Skeletal muscle tissue (tissue), 4 donors: ENCODE results near the gene ABCC4. TPM values are rescaled to one million over a fixed set of nuclear protein-coding genes. Genes with fewer than 3 reads are reported as not detected.

Experiments used
- H3K27ac ChIP-seq: one replicate; pipeline ENCODE4 v1.7.0; 2013; ENCODE audit warnings: mild to moderate bottlenecking, low read depth, low read length, inconsistent platforms
- H3K27me3 ChIP-seq, 3 donors: one replicate each; pipeline ENCODE4 v1.7.0; 2013; ENCODE audit warnings: low read length in 3 of 3; ENCODE audit not compliant: control insufficient read depth in 3 of 3, insufficient read depth in 3 of 3
- H3K36me3 ChIP-seq, 3 donors: one replicate each; pipeline ENCODE4 v1.7.0; 2013; ENCODE audit warnings: low read length in 3 of 3; ENCODE audit not compliant: control insufficient read depth in 3 of 3, insufficient read depth in 3 of 3
- H3K4me1 ChIP-seq, 3 donors: one replicate each; pipeline ENCODE4 v1.7.0; 2013; ENCODE audit warnings: low read length in 3 of 3, mild to moderate bottlenecking in 3 of 3; ENCODE audit not compliant: control insufficient read depth in 3 of 3, insufficient read depth in 3 of 3
- H3K4me3 ChIP-seq, 3 donors: one replicate each; pipeline ENCODE4 v1.7.0; 2013; ENCODE audit warnings: low read length in 3 of 3
- H3K9ac ChIP-seq, 3 donors: one replicate each; pipeline ENCODE4 v1.7.0; 2013; ENCODE audit warnings: low read length in 3 of 3, mild to moderate bottlenecking in 3 of 3, moderate library complexity in 2 of 3, low read depth in 1 of 3
- H3K9me3 ChIP-seq, 3 donors: one replicate each; pipeline ENCODE4 v1.7.0; 2013; ENCODE audit warnings: low read length in 3 of 3; ENCODE audit not compliant: control insufficient read depth in 3 of 3
- total RNA-seq: library from RNA; depleted of rRNA; stranded (reverse); fragments of >200 nt; gene quantifications from one replicate; pipeline ENCODE4 v1.2.3, GENCODE V29; 2014
- donor health status: Osteomylitis.

The ABCC4 gene, protein sequence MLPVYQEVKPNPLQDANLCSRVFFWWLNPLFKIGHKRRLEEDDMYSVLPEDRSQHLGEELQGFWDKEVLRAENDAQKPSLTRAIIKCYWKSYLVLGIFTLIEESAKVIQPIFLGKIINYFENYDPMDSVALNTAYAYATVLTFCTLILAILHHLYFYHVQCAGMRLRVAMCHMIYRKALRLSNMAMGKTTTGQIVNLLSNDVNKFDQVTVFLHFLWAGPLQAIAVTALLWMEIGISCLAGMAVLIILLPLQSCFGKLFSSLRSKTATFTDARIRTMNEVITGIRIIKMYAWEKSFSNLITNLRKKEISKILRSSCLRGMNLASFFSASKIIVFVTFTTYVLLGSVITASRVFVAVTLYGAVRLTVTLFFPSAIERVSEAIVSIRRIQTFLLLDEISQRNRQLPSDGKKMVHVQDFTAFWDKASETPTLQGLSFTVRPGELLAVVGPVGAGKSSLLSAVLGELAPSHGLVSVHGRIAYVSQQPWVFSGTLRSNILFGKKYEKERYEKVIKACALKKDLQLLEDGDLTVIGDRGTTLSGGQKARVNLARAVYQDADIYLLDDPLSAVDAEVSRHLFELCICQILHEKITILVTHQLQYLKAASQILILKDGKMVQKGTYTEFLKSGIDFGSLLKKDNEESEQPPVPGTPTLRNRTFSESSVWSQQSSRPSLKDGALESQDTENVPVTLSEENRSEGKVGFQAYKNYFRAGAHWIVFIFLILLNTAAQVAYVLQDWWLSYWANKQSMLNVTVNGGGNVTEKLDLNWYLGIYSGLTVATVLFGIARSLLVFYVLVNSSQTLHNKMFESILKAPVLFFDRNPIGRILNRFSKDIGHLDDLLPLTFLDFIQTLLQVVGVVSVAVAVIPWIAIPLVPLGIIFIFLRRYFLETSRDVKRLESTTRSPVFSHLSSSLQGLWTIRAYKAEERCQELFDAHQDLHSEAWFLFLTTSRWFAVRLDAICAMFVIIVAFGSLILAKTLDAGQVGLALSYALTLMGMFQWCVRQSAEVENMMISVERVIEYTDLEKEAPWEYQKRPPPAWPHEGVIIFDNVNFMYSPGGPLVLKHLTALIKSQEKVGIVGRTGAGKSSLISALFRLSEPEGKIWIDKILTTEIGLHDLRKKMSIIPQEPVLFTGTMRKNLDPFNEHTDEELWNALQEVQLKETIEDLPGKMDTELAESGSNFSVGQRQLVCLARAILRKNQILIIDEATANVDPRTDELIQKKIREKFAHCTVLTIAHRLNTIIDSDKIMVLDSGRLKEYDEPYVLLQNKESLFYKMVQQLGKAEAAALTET (N-terminal part only)
- total RNA-seq: 5.2 TPM

GRCh38 chr13:95301183-95301967 lies at the start of gene ABCC4:
Gene ABCC4, minus strand, starts transcription at chr13:95301451. Its CDS starts 137 bp downstream, at chr13:95301314.
- Histone ChIP-seq H3K4me3 (peak within 1 kb of the TSS; percentile 71 to 89 (median 84)), H3K27me3 (no peaks in the 10 kb centered on the region), H3K4me1 (peaks cover 22 to 36% (median 27%) of the 10 kb centered on the region in 3 donors), H3K36me3 (no peaks in the 10 kb centered on the region), H3K27ac (peak within 1 kb of the TSS; percentile 71), H3K9ac (peak within 1 kb of the TSS; percentile 69 to 85 (median 72)), H3K9me3 (no peaks in the 10 kb centered on the region)

DNA sequence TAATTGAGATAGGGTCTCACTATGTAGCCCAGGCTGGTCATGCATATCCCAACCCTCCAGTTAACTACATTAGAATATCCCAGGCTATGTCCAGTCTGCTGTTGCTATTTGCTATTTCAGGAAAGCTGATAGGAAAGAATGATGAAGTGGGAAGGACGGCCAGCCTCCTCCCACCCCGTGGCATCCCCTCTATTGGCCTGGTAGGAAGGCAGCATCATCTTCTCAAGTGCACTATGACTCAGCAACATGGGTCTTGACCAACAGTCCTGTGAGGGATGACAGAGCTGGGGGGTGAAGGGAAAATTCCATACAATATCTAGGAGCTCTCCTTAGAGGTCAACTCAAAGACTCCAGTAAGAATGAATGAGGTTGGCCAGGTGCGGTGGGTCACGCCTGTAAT lies 48.0 kb upstream of the ABCC4 start:
- Histone ChIP-seq H3K4me3 (no peak overlapping the region), H3K4me1 (no peaks in the 10 kb centered on the region), H3K9me3 (no peaks in the 10 kb centered on the region), H3K9ac (no peak overlapping the region), H3K27me3 (no peaks in the 10 kb centered on the region), H3K36me3 (no peaks in the 10 kb centered on the region), H3K27ac (no peak overlapping the region)

GRCh38 chr13:95343944-95344343 lies 42.7 kb upstream of the ABCC4 start:
- H3K27ac ChIP-seq: no peak overlapping the region
- H3K9me3 ChIP-seq: no peaks in the 10 kb centered on the region
- H3K4me3 ChIP-seq: no peak overlapping the region
- no peaks in the 10 kb centered on the region for H3K36me3 ChIP-seq
- H3K4me1 ChIP-seq: no peaks in the 10 kb centered on the region
- no peak overlapping the region for H3K9ac ChIP-seq
- H3K27me3 ChIP-seq: no peaks in the 10 kb centered on the region

DNA sequence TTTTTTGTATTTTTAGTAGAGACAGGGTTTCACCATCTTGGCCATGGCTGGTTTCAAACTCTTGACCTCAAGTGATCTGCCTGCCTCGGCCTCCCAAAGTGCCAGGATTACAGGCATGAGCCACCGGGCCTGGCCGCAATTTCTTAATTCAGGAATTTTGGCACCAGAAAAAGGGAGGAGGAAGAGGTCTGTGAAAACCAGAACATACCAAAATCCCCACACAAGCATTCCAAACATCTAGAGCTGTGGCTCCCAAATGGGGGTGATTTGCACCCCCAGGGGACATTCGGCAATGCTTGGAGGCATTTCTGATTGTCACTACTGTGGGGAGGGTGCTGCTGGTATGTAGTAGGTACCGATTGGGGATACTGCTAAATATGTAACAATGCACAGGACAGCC lies 40.2 kb upstream of the ABCC4 start:
- peaks cover 0 to 14% (median 7%) of the 10 kb centered on the region in 3 donors for H3K4me1 ChIP-seq
- no peak overlapping the region for H3K4me3 ChIP-seq
- H3K27me3 ChIP-seq: no peaks in the 10 kb centered on the region
- H3K9ac ChIP-seq: no peak overlapping the region
- no peaks in the 10 kb centered on the region for H3K9me3 ChIP-seq
- H3K36me3 ChIP-seq: no peaks in the 10 kb centered on the region
- H3K27ac ChIP-seq: no peak overlapping the region

- H3K27ac ChIP-seq: no peak overlapping the region
These were observed 37.7 kb upstream of the ABCC4 start for GRCh38 chr13:95338905-95339304.

DNA sequence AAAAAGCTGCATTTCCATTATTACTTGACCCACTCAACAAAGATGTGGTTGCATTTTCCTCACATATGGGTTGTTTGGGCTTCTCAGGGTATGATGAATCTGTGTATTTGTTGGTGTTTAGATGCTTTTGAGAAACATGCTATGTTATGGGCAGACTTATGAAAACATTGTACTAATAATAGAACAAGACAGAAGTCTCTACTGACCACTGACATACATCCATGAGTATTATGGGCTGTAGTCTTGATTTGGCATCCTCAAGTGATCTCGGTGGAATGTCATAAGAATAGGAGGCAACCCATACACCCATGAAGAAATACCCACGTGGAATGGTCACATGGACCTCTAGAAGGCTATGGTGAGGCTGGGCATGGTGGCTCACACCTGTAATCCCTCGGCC lies 36.3 kb upstream of the ABCC4 start:
- no peaks in the 10 kb centered on the region for H3K9me3 ChIP-seq
- peak overlapping the region in 1 of 3 donors; percentile 0 for H3K9ac ChIP-seq
- H3K4me3 ChIP-seq: no peak overlapping the region
- H3K27ac ChIP-seq: no peak overlapping the region
- no peaks in the 10 kb centered on the region for H3K36me3 ChIP-seq
- H3K4me1 ChIP-seq: peaks cover 0 to 14% (median 7%) of the 10 kb centered on the region in 3 donors
- no peaks in the 10 kb centered on the region for H3K27me3 ChIP-seq

More at GRCh38 chr13:95338905-95339304, 37.7 kb upstream of the ABCC4 start:
- Histone ChIP-seq H3K4me3 (no peak overlapping the region), H3K9me3 (no peaks in the 10 kb centered on the region), H3K4me1 (peaks cover 0 to 14% (median 7%) of the 10 kb centered on the region in 3 donors), H3K27me3 (no peaks in the 10 kb centered on the region), H3K9ac (no peak overlapping the region), H3K36me3 (no peaks in the 10 kb centered on the region)

GRCh38 chr13:95335667-95336066 lies 34.4 kb upstream of the ABCC4 start:
- H3K27me3 ChIP-seq: no peaks in the 10 kb centered on the region

GRCh38 chr13:95328386-95328785 lies 27.1 kb upstream of the ABCC4 start:
- H3K27ac ChIP-seq: no peak overlapping the region
- no peaks in the 10 kb centered on the region for H3K36me3 ChIP-seq
- no peak overlapping the region for H3K4me3 ChIP-seq
- H3K9ac ChIP-seq: no peak overlapping the region
- no peaks in the 10 kb centered on the region for H3K9me3 ChIP-seq
- H3K27me3 ChIP-seq: no peaks in the 10 kb centered on the region
- no peaks in the 10 kb centered on the region for H3K4me1 ChIP-seq

More at GRCh38 chr13:95335667-95336066, 34.4 kb upstream of the ABCC4 start:
- Histone ChIP-seq H3K36me3 (no peaks in the 10 kb centered on the region), H3K9me3 (no peaks in the 10 kb centered on the region), H3K4me3 (no peak overlapping the region), H3K27ac (no peak overlapping the region), H3K4me1 (peaks cover 0 to 14% (median 7%) of the 10 kb centered on the region in 3 donors), H3K9ac (no peak overlapping the region)

- H3K4me1 ChIP-seq: no peaks in the 10 kb centered on the region
- no peaks in the 10 kb centered on the region for H3K9me3 ChIP-seq
- H3K27me3 ChIP-seq: no peaks in the 10 kb centered on the region
- no peaks in the 10 kb centered on the region for H3K36me3 ChIP-seq
- H3K4me3 ChIP-seq: no peak overlapping the region
- H3K27ac ChIP-seq: no peak overlapping the region
- H3K9ac ChIP-seq: no peak overlapping the region
These were observed 25.9 kb upstream of the ABCC4 start for GRCh38 chr13:95327190-95327589.
